Neural progenitor cell (in vitro differentiated cells): ENCODE measurements around the gene CCDC78. TPM values are rescaled to one million over a fixed set of nuclear protein-coding genes. Genes with fewer than 3 reads are reported as not detected.
A peak's percentile ranks its signal among the peaks of the same experiment; 100 is the strongest.

ENCODE experiments used
- DNase-seq: peaks from one replicate; pipeline ENCODE4 v3.0.0-alpha.2; 2016; ENCODE audit warnings: low spot score
- H2AFZ ChIP-seq: fragments of 200-600 bp; sonication (generic); replicated peaks from 2 replicates; pipeline ENCODE4 v1.6.1; 2016; ENCODE audit warnings: antibody characterized with exemption
- H3F3A ChIP-seq: fragments of 200-600 bp; sonication (generic); 2 replicates; pipeline ENCODE4 v1.6.1; 2016; ENCODE audit warnings: antibody characterized with exemption, low read depth
- H3K27ac ChIP-seq: fragments of 200-600 bp; sonication (generic); 2 replicates; pipeline ENCODE4 v1.5.1; 2016; ENCODE audit warnings: mild to moderate bottlenecking
- H3K27me3 ChIP-seq: fragments of 200-600 bp; sonication (generic); 2 replicates; pipeline ENCODE4 v1.6.1; 2016; ENCODE audit warnings: mild to moderate bottlenecking, moderate library complexity
- H3K36me3 ChIP-seq: fragments of 200-600 bp; sonication (generic); 2 replicates; pipeline ENCODE4 v1.5.1; 2016
- H3K4me1 ChIP-seq: fragments of 200-600 bp; sonication (generic); 2 replicates; pipeline ENCODE4 v1.6.1; 2016; ENCODE audit warnings: mixed run types
- H3K4me2 ChIP-seq: fragments of 200-600 bp; sonication (generic); 2 replicates; pipeline ENCODE4 v1.6.1; 2016
- H3K4me3 ChIP-seq: fragments of 200-600 bp; sonication (generic); 2 replicates; pipeline ENCODE4 v1.5.1; 2016
- H3K79me2 ChIP-seq: fragments of 200-600 bp; sonication (generic); 2 replicates; pipeline ENCODE4 v1.6.1; 2016; ENCODE audit warnings: low read depth
- H3K9ac ChIP-seq: fragments of 200-600 bp; sonication (generic); 2 replicates; pipeline ENCODE4 v1.6.1; 2016
- H3K9me3 ChIP-seq: fragments of 200-600 bp; sonication (generic); 2 replicates; pipeline ENCODE4 v1.5.1; 2016; ENCODE audit warnings: low read depth
- H4K20me1 ChIP-seq: fragments of 200-600 bp; sonication (generic); 2 replicates; pipeline ENCODE4 v1.6.1; 2016; ENCODE audit warnings: low read depth
- H3K27ac Mint-ChIP-seq: 3 replicates; pipeline ENCODE4 v1.8.0; 2021; ENCODE audit warnings: mixed read lengths
- H3K27me3 Mint-ChIP-seq: 2 replicates; pipeline ENCODE4 v1.8.0; 2022; ENCODE audit warnings: low read depth, mild to moderate bottlenecking, inconsistent platforms, moderate library complexity, mixed read lengths; ENCODE audit not compliant: insufficient read depth
- H3K36me3 Mint-ChIP-seq: 3 replicates; pipeline ENCODE4 v1.8.0; 2021; ENCODE audit warnings: mixed read lengths
- H3K4me1 Mint-ChIP-seq: 3 replicates; pipeline ENCODE4 v1.8.0; 2021; ENCODE audit warnings: mixed read lengths
- H3K4me3 Mint-ChIP-seq: 3 replicates; pipeline ENCODE4 v1.8.0; 2021; ENCODE audit warnings: mild to moderate bottlenecking, moderate library complexity, mixed read lengths
- H3K9me3 Mint-ChIP-seq: 3 replicates; pipeline ENCODE4 v1.8.0; 2020; ENCODE audit warnings: mixed read lengths
- CTCF ChIP-seq: fragments of 200-600 bp; sonication (generic); IDR thresholded peaks from 2 replicates; pipeline ENCODE4 v1.5.1; 2017; ENCODE audit warnings: antibody characterized with exemption, mild to moderate bottlenecking
- EZH2 ChIP-seq: fragments of 200-600 bp; sonication (generic); IDR thresholded peaks from 2 replicates; pipeline ENCODE4 v1.6.1; 2017; ENCODE audit warnings: antibody characterized with exemption, mild to moderate bottlenecking, moderate library complexity
- EZH2phosphoT487 ChIP-seq: fragments of 200-600 bp; sonication (generic); IDR thresholded peaks from 2 replicates; pipeline ENCODE4 v1.6.1; 2017; ENCODE audit warnings: antibody characterized with exemption
- total RNA-seq: library from RNA; depleted of rRNA; stranded (reverse); fragments of >200 nt; gene quantifications from 2 replicates; pipeline ENCODE4 v1.2.3, GENCODE V29; 2015; ENCODE audit warnings: low replicate concordance

Gene CCDC78
- total RNA-seq, 1 donor from 2014 or later, result 0.67 TPM

DNA sequence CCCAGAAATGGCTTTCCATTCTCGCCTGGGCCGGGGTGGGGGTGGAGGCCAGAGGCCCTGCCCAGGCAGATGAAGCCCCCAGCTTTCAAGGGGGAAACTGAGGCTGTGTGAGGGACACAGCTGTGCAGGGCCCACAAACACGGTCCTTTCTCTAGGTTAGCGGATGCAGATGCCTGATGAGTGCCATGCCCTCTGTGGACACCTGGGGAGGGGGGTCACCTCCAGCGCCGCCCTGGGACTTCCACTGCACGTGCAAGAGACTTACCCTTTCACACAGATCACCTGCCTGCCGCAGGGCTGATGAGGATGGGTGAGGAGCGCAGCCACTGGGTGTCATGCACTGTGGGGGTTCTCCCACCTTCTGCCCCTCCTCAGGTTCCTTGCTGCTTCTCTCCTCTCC is 7.9 kb downstream of the CCDC78 start:
- Mint-ChIP-seq H3K4me1 (peaks cover 35% of the 10 kb centered on the region), H3K4me3 (peak overlapping the region; percentile 89), H3K27me3 (peaks cover 10% of the 10 kb centered on the region), H3K27ac (no peak overlapping the region), H3K36me3 (peaks cover 2% of the 10 kb centered on the region), H3K9me3 (no peaks in the 10 kb centered on the region)
- H3K9me3 ChIP-seq, result no peaks in the 10 kb centered on the region
- no peak overlapping the region for H3K9ac ChIP-seq
- no peak overlapping the region for H2AFZ ChIP-seq
- H3K79me2 ChIP-seq, result no peaks in the 10 kb centered on the region
- TF ChIP-seq CTCF (no peak), EZH2 (no peak), EZH2phosphoT487 (no peak)
- peaks cover 37% of the 10 kb centered on the region for H3K4me1 ChIP-seq
- H4K20me1 ChIP-seq, result peaks cover 60% of the 10 kb centered on the region
- H3F3A ChIP-seq, result peaks cover 34% of the 10 kb centered on the region
- peaks cover 13% of the 10 kb centered on the region for H3K27me3 ChIP-seq
- no peak overlapping the region for H3K4me2 ChIP-seq
- no peaks in the 10 kb centered on the region for H3K36me3 ChIP-seq
- no peak overlapping the region for H3K4me3 ChIP-seq
- DNase-seq, result no peak
- no peak overlapping the region for H3K27ac ChIP-seq

- H3K9me3 Mint-ChIP-seq, result no peaks in the 10 kb centered on the region
- peaks cover 12% of the 10 kb centered on the region for H3K27me3 Mint-ChIP-seq
- peak; percentile 39 for DNase-seq
- Histone ChIP-seq H3K27ac (no peak overlapping the region), H3K36me3 (no peaks in the 10 kb centered on the region), H3K4me1 (peaks cover 37% of the 10 kb centered on the region), H4K20me1 (peaks cover 57% of the 10 kb centered on the region), H3K4me2 (no peak overlapping the region), H3K9ac (no peak overlapping the region), H3F3A (peaks cover 38% of the 10 kb centered on the region), H2AFZ (no peak overlapping the region), H3K9me3 (no peaks in the 10 kb centered on the region), H3K27me3 (peaks cover 21% of the 10 kb centered on the region), H3K4me3 (no peak overlapping the region), H3K79me2 (no peaks in the 10 kb centered on the region)
- no peak overlapping the region for H3K27ac Mint-ChIP-seq
- peaks cover 38% of the 10 kb centered on the region for H3K4me1 Mint-ChIP-seq
- peaks cover 2% of the 10 kb centered on the region for H3K36me3 Mint-ChIP-seq
- H3K4me3 Mint-ChIP-seq, result peak overlapping the region; percentile 30
- TF ChIP-seq EZH2phosphoT487 (no peak), CTCF (no peak), EZH2 (no peak)
Observed at GRCh38 chr16:717450-718245, 8.6 kb downstream of the CCDC78 start.

- peaks cover 49% of the 10 kb centered on the region for H4K20me1 ChIP-seq
Observed at GRCh38 chr16:716768-717325, 9.4 kb downstream of the CCDC78 start.

More at GRCh38 chr16:716768-717325, 9.4 kb downstream of the CCDC78 start:
- Mint-ChIP-seq H3K27me3 (peaks cover 12% of the 10 kb centered on the region), H3K36me3 (peaks cover 2% of the 10 kb centered on the region), H3K9me3 (no peaks in the 10 kb centered on the region), H3K27ac (no peak overlapping the region), H3K4me1 (peaks cover 40% of the 10 kb centered on the region), H3K4me3 (peak overlapping the region; percentile 88)
- H3K9ac ChIP-seq, result no peak overlapping the region
- peaks cover 46% of the 10 kb centered on the region for H3F3A ChIP-seq
- H3K4me1 ChIP-seq, result peaks cover 37% of the 10 kb centered on the region
- peaks cover 29% of the 10 kb centered on the region for H3K27me3 ChIP-seq
- peak overlapping the region; percentile 92 for H3K4me2 ChIP-seq
- H2AFZ ChIP-seq, result no peak overlapping the region
- peak overlapping the region; percentile 95 for H3K4me3 ChIP-seq
- no peak overlapping the region for H3K27ac ChIP-seq
- no peaks in the 10 kb centered on the region for H3K9me3 ChIP-seq
- no peaks in the 10 kb centered on the region for H3K36me3 ChIP-seq
- TF ChIP-seq EZH2phosphoT487 (no peak), EZH2 (no peak), CTCF (no peak)
- DNase-seq, result no peak
- H3K79me2 ChIP-seq, result no peaks in the 10 kb centered on the region
